ENCODE results near the gene TC2N. TPM values are rescaled to one million over a fixed set of nuclear protein-coding genes. Genes with fewer than 3 reads are reported as not detected.

Gene TC2N
- 0.19 and 0.56 TPM in 2 replicates for total RNA-seq

DNA sequence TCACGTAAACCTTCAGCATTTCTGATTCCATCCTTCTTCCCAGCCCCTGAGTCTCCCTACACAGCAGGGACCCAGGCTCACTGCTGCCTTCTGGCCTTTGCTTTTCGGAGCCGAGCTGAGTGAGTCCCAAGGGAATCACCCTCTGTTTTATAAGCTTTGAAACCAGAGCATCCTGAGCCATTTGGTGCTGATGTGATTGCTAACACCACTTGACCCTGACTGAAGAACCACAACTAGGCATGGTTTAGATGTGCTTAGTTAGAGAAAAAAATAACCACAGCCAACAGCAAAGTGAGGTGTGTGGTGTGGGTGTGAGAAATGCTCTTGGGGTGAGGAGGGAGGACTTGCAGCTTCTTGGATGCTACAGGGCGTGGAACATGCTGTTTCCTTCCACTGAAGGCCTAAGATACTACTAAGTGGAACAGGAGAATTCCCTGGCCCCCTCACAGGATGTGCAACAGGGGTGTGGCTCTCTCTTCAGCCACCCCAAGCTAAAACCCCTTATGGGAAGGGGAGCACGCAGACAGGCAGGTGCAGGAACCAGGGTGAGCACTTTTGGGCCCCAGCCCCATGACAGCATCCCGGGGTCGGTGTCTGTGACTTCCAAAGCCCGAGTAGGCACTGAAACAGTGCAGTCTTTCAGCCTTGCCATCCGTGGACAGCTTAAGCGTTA, at the start of gene TC2N:
TSS of gene TC2N (minus strand) at position 221 of the 673 bp plus-strand sequence. CDS start 53,767 bp downstream, outside the sequence.

DNA sequence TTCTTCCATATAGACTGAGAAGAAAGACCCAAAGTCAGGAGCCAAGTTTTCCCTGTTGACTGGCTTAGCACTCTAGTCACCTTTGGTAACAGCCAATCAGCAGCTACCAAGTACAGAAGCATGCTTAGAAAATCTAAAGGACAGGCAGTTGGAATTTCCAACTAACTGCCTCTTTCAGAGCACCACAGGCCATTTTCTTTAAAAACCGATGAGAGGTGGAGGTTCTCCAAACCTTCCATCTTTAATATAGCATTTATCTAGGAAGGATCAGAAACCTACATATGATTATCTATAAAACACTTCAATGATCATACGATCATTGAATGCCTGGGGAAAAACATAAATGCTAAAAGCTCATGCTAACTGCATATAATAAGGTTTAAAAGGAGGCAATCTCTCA, 135.3 kb downstream of the TC2N start, which contains the start of gene CATSPERB:
TSS of gene CATSPERB (minus strand) at position 101 of the 400 bp plus-strand sequence. CDS start 2,607 bp downstream, outside the sequence.

Other genes with a start within 250 kb of the TC2N start
- under 0.01 TPM in 1 of 2 replicates, not detected in the other for gene CATSPERB, start 135.4 kb downstream of the TC2N start, total RNA-seq
- gene FBLN5, start 80.2 kb upstream of the TC2N start, total RNA-seq, result 3.8 and 17.8 TPM in 2 replicates
- gene TRIP11, start 172.5 kb upstream of the TC2N start, total RNA-seq, result 37.8 and 45.1 TPM in 2 replicates
- 40.3 and 42.8 TPM in 2 replicates for gene ATXN3, start 239.0 kb upstream of the TC2N start, total RNA-seq

Data from regular cardiac myocyte (primary cell).